ENCODE measurements around the gene S100PBP.

Gene S100PBP

GRCh38 chr1:32867671-32868070 lies 50.2 kb downstream of the S100PBP start:
- H3F3A ChIP-seq (ENCODE audit: insufficient read depth, low read length), result no peaks in the 10 kb centered on the region; the same call in 1 of the 2 replicates
- no peaks in the 10 kb centered on the region for H3K36me3 ChIP-seq (replicated peaks; ENCODE audit: insufficient read depth, low read length)
- no peak overlapping the region for H3K27ac ChIP-seq (ENCODE audit: low read length)
- no peaks in the 10 kb centered on the region for H3K4me1 ChIP-seq (ENCODE audit: low read length)
- TF ChIP-seq CTCF (IDR thresholded peaks at IDR 0.05; ENCODE audit: low read length) (no peak), EZH2 (optimal IDR thresholded peaks at IDR 0.05; ENCODE audit: low read depth, low read length) (no peak), EZH2phosphoT487 (IDR thresholded peaks at IDR 0.05; ENCODE audit: low read length) (no peak)
- H3K9me3 ChIP-seq (replicated peaks; ENCODE audit: insufficient read depth, low read length), result no peaks in the 10 kb centered on the region
- H2AFZ ChIP-seq (ENCODE audit: low read length), result no peak overlapping the region
- H3K9ac ChIP-seq (ENCODE audit: low read length), result no peak overlapping the region
- H3K27me3 ChIP-seq (replicated peaks; ENCODE audit: insufficient read depth, low read length), result peaks cover 20% of the 10 kb centered on the region
- no peaks in the 10 kb centered on the region for H4K20me1 ChIP-seq (ENCODE audit: insufficient read depth, low read length)
- H3K9me2 ChIP-seq (replicated peaks; ENCODE audit: insufficient read depth, low read length), result no peaks in the 10 kb centered on the region
- no peak overlapping the region for H3K4me3 ChIP-seq (ENCODE audit: low read length)
- H3K79me2 ChIP-seq (ENCODE audit: low read length), result no peaks in the 10 kb centered on the region
- no peak for DNase-seq
- H3K4me2 ChIP-seq (ENCODE audit: low read depth, low read length), result no peak overlapping the region

- H3K4me1 ChIP-seq (ENCODE audit: low read length), result no peaks in the 10 kb centered on the region
- no peaks in the 10 kb centered on the region for H3K79me2 ChIP-seq (ENCODE audit: low read length)
- DNase-seq, result no peak
- H4K20me1 ChIP-seq (ENCODE audit: insufficient read depth, low read length), result no peaks in the 10 kb centered on the region
- no peaks in the 10 kb centered on the region for H3K9me2 ChIP-seq (replicated peaks; ENCODE audit: insufficient read depth, low read length)
- no peak overlapping the region for H2AFZ ChIP-seq (ENCODE audit: low read length)
- no peak overlapping the region for H3K9ac ChIP-seq (ENCODE audit: low read length)
- H3F3A ChIP-seq (ENCODE audit: insufficient read depth, low read length), result no peaks in the 10 kb centered on the region; the same call in 1 of the 2 replicates
- no peak overlapping the region for H3K27ac ChIP-seq (ENCODE audit: low read length)
- no peak overlapping the region for H3K4me3 ChIP-seq (ENCODE audit: low read length)
- peaks cover 20% of the 10 kb centered on the region for H3K27me3 ChIP-seq (replicated peaks; ENCODE audit: insufficient read depth, low read length)
- no peaks in the 10 kb centered on the region for H3K36me3 ChIP-seq (replicated peaks; ENCODE audit: insufficient read depth, low read length)
- no peak overlapping the region for H3K4me2 ChIP-seq (ENCODE audit: low read depth, low read length)
- TF ChIP-seq EZH2 (optimal IDR thresholded peaks at IDR 0.05; ENCODE audit: low read depth, low read length) (no peak), CTCF (IDR thresholded peaks at IDR 0.05; ENCODE audit: low read length) (no peak), EZH2phosphoT487 (IDR thresholded peaks at IDR 0.05; ENCODE audit: low read length) (no peak)
- H3K9me3 ChIP-seq (replicated peaks; ENCODE audit: insufficient read depth, low read length), result no peaks in the 10 kb centered on the region
Observed at GRCh38 chr1:32868085-32868484, 50.6 kb downstream of the S100PBP start.

GRCh38 chr1:32868806-32869455 lies 51.5 kb downstream of the S100PBP start:
- Histone ChIP-seq H3K79me2 (ENCODE audit: low read length) (no peaks in the 10 kb centered on the region), H3K4me1 (ENCODE audit: low read length) (no peaks in the 10 kb centered on the region), H3K36me3 (replicated peaks; ENCODE audit: insufficient read depth, low read length) (no peaks in the 10 kb centered on the region), H3K27me3 (replicated peaks; ENCODE audit: insufficient read depth, low read length) (peaks cover 20% of the 10 kb centered on the region), H3K9ac (ENCODE audit: low read length) (no peak overlapping the region), H3F3A (ENCODE audit: insufficient read depth, low read length) (no peaks in the 10 kb centered on the region), H3K9me3 (replicated peaks; ENCODE audit: insufficient read depth, low read length) (no peaks in the 10 kb centered on the region), H3K9me2 (replicated peaks; ENCODE audit: insufficient read depth, low read length) (no peaks in the 10 kb centered on the region), H3K27ac (ENCODE audit: low read length) (no peak overlapping the region), H4K20me1 (ENCODE audit: insufficient read depth, low read length) (no peaks in the 10 kb centered on the region), H3K4me3 (ENCODE audit: low read length) (no peak overlapping the region), H3K4me2 (ENCODE audit: low read depth, low read length) (no peak overlapping the region), H2AFZ (ENCODE audit: low read length) (no peak overlapping the region)
- TF ChIP-seq EZH2 (optimal IDR thresholded peaks at IDR 0.05; ENCODE audit: low read depth, low read length), result no peak
- DNase-seq, result no peak

- no peak for DNase-seq
- H3K4me3 ChIP-seq (ENCODE audit: low read length), result no peak overlapping the region
- no peak overlapping the region for H3K4me2 ChIP-seq (ENCODE audit: low read depth, low read length)
- H2AFZ ChIP-seq (ENCODE audit: low read length), result no peak overlapping the region
- no peaks in the 10 kb centered on the region for H3K4me1 ChIP-seq (ENCODE audit: low read length)
- no peak overlapping the region for H3K9ac ChIP-seq (ENCODE audit: low read length)
- no peaks in the 10 kb centered on the region for H3K9me3 ChIP-seq (replicated peaks; ENCODE audit: insufficient read depth, low read length)
- TF ChIP-seq CTCF (IDR thresholded peaks at IDR 0.05; ENCODE audit: low read length) (no peak), EZH2phosphoT487 (IDR thresholded peaks at IDR 0.05; ENCODE audit: low read length) (no peak), EZH2 (optimal IDR thresholded peaks at IDR 0.05; ENCODE audit: low read depth, low read length) (no peak)
- no peak overlapping the region for H3K27ac ChIP-seq (ENCODE audit: low read length)
- H4K20me1 ChIP-seq (ENCODE audit: insufficient read depth, low read length), result no peaks in the 10 kb centered on the region
- no peaks in the 10 kb centered on the region for H3K36me3 ChIP-seq (replicated peaks; ENCODE audit: insufficient read depth, low read length)
- H3F3A ChIP-seq (ENCODE audit: insufficient read depth, low read length), result no peaks in the 10 kb centered on the region
- no peaks in the 10 kb centered on the region for H3K9me2 ChIP-seq (replicated peaks; ENCODE audit: insufficient read depth, low read length)
- no peaks in the 10 kb centered on the region for H3K79me2 ChIP-seq (ENCODE audit: low read length)
- peaks cover 20% of the 10 kb centered on the region for H3K27me3 ChIP-seq (replicated peaks; ENCODE audit: insufficient read depth, low read length)
Observed at GRCh38 chr1:32869923-32870614, 52.6 kb downstream of the S100PBP start.
